Fibroblast of lung (primary cell): ENCODE results near the gene LYL1. TPM values are rescaled to one million over a fixed set of nuclear protein-coding genes. Genes with fewer than 3 reads are reported as not detected.

ENCODE experiments used
- DNase-seq, 2 donors: peaks; one replicate each; pipeline versions ENCODE4 v3.0.0 to v3.0.0-alpha.2; 2010; ENCODE audit warnings: low read depth in 2 of 2
- H2AFZ ChIP-seq: 2 replicates; pipeline ENCODE4 v1.5.1; 2012; ENCODE audit warnings: low read length, control low read depth, inconsistent platforms
- H3K27ac ChIP-seq: 2 replicates; pipeline ENCODE4 v1.5.1; 2011; ENCODE audit warnings: low read length, control low read depth; ENCODE audit not compliant: insufficient read depth
- H3K27me3 ChIP-seq: 2 replicates; pipeline ENCODE4 v1.5.1; 2011; ENCODE audit warnings: mild to moderate bottlenecking, low read length; ENCODE audit not compliant: control insufficient read depth, insufficient read depth
- H3K36me3 ChIP-seq: 2 replicates; pipeline ENCODE4 v1.5.1; 2011; ENCODE audit warnings: low read length; ENCODE audit not compliant: control insufficient read depth, insufficient read depth
- H3K4me1 ChIP-seq: 2 replicates; pipeline ENCODE4 v1.5.1; 2011; ENCODE audit warnings: low read length; ENCODE audit not compliant: control insufficient read depth, insufficient read depth; ENCODE audit errors: extremely low read depth
- H3K4me2 ChIP-seq: 2 replicates; pipeline ENCODE4 v1.5.1; 2011; ENCODE audit warnings: low read length, control low read depth; ENCODE audit not compliant: insufficient read depth; ENCODE audit errors: extremely low read depth
- H3K4me3 ChIP-seq, 4 experiments: fragments of 200-600 bp in 1 of 4; sonication (generic) in 1 of 4; replicated peaks in 1 of 4; 2 replicates each; pipeline ENCODE4 v1.5.1; 2011 to 2016; ENCODE audit warnings: low read length in 4 of 4, low read depth in 3 of 4, mild to moderate bottlenecking in 3 of 4, control low read depth in 2 of 4, inconsistent platforms in 1 of 4, mixed read lengths in 1 of 4; ENCODE audit not compliant: insufficient read depth in 1 of 4; ENCODE audit errors: control extremely low read depth in 1 of 4
- H3K79me2 ChIP-seq: 2 replicates; pipeline ENCODE4 v1.5.1; 2012; ENCODE audit warnings: mild to moderate bottlenecking, low read length, inconsistent platforms; ENCODE audit not compliant: control insufficient read depth, insufficient read depth
- H3K9ac ChIP-seq: 2 replicates; pipeline ENCODE4 v1.5.1; 2011; ENCODE audit warnings: mild to moderate bottlenecking, low read length, control low read depth; ENCODE audit not compliant: insufficient read depth
- H3K9me3 ChIP-seq: 2 replicates; pipeline ENCODE4 v1.5.1; 2012; ENCODE audit warnings: low read depth, low read length; ENCODE audit not compliant: control insufficient read depth, insufficient read depth
- H4K20me1 ChIP-seq: 2 replicates; pipeline ENCODE4 v1.5.1; 2011; ENCODE audit warnings: low read length; ENCODE audit not compliant: control insufficient read depth, insufficient read depth; ENCODE audit errors: extremely low read depth
- CTCF ChIP-seq, 2 donors: IDR thresholded peaks in 1 of 2; conservative IDR thresholded peaks in 1 of 2; 1 replicate in 1 of 2; 2 replicates in 1 of 2; pipeline ENCODE4 v1.5.1; 2011 to 2012; ENCODE audit warnings: low read length in 2 of 2, control low read depth in 1 of 2, inconsistent platforms in 1 of 2, low read depth in 1 of 2, mild to moderate bottlenecking in 1 of 2
- EZH2 ChIP-seq: IDR thresholded peaks from 2 replicates; pipeline ENCODE4 v1.5.1; 2012; ENCODE audit warnings: low read length, control low read depth, mild to moderate bottlenecking; ENCODE audit errors: missing control alignments
- polyA plus RNA-seq, 2 donors: library from polyadenylated mRNA; depleted of rRNA in 1 of 2; stranded (reverse) in 1 of 2; unstranded in 1 of 2; fragments of >200 nt; gene quantifications; 2 replicates each; pipeline ENCODE4 v1.2.1, GENCODE V29; 2011 to 2012; ENCODE audit warnings: missing spikeins in 1 of 2
- total RNA-seq: library from RNA; depleted of rRNA; stranded (reverse); fragments of >200 nt; gene quantifications from 2 replicates; pipeline ENCODE4 v1.2.1, GENCODE V29; 2014

Gene LYL1
- total and polyA plus RNA-seq, 2 donors (not counting 1 experiment from before 2014, with no cell fraction given) = 0.30 to 1.2 TPM

- Histone ChIP-seq H3K4me2 (no peak overlapping the region), H3K4me1 (peaks cover 18% of the 10 kb centered on the region), H3K79me2 (peaks cover 4% of the 10 kb centered on the region), H3K4me3 (no peak overlapping the region), H4K20me1 (no peaks in the 10 kb centered on the region), H3K9ac (no peak overlapping the region), H3K36me3 (peaks cover 24% of the 10 kb centered on the region), H2AFZ (no peak overlapping the region), H3K27me3 (no peaks in the 10 kb centered on the region), H3K27ac (no peak overlapping the region), H3K9me3 (no peaks in the 10 kb centered on the region)
- TF ChIP-seq EZH2 = no peak
- no peak for TF ChIP-seq CTCF (conservative IDR thresholded peaks at IDR 0.05 in 1 of 2, IDR thresholded peaks at IDR 0.05 in 1 of 2; ENCODE audit: low read depth in 1 of 2, low read length in 2 of 2)
- DNase-seq = no peak
Observed at GRCh38 chr19:13083627-13084026, 19.0 kb downstream of the LYL1 start.

- Histone ChIP-seq H3K9me3 (no peaks in the 10 kb centered on the region), H4K20me1 (no peaks in the 10 kb centered on the region), H3K4me2 (no peak overlapping the region), H3K4me1 (peaks cover 18% of the 10 kb centered on the region), H2AFZ (no peak overlapping the region), H3K4me3 (no peak overlapping the region), H3K9ac (no peak overlapping the region), H3K27me3 (no peaks in the 10 kb centered on the region), H3K79me2 (peaks cover 4% of the 10 kb centered on the region), H3K27ac (no peak overlapping the region), H3K36me3 (peaks cover 29% of the 10 kb centered on the region)
- DNase-seq = no peak
- TF ChIP-seq CTCF (conservative IDR thresholded peaks at IDR 0.05 in 1 of 2, IDR thresholded peaks at IDR 0.05 in 1 of 2; ENCODE audit: low read depth in 1 of 2, low read length in 2 of 2) (no peak), EZH2 (no peak)
Observed at GRCh38 chr19:13083008-13083404, 19.7 kb downstream of the LYL1 start.

- Histone ChIP-seq H3K9ac (no peak overlapping the region), H3K27ac (no peak overlapping the region), H3K4me3 (no peak overlapping the region), H3K4me1 (peaks cover 20% of the 10 kb centered on the region), H3K27me3 (no peaks in the 10 kb centered on the region), H4K20me1 (no peaks in the 10 kb centered on the region), H3K9me3 (no peaks in the 10 kb centered on the region), H3K4me2 (peak overlapping the region; percentile 17), H3K36me3 (peaks cover 33% of the 10 kb centered on the region), H3K79me2 (peaks cover 6% of the 10 kb centered on the region), H2AFZ (no peak overlapping the region)
- TF ChIP-seq CTCF (conservative IDR thresholded peaks at IDR 0.05 in 1 of 2, IDR thresholded peaks at IDR 0.05 in 1 of 2; ENCODE audit: low read depth in 1 of 2, low read length in 2 of 2) (peak; percentile 41 to 45), EZH2 (no peak)
- DNase-seq = peak; percentile 53 to 59
Observed at GRCh38 chr19:13082192-13083007, 20.3 kb downstream of the LYL1 start.
